Small intestine (tissue), 7 donors: ENCODE measurements around the gene GPR31. TPM values are rescaled to one million over a fixed set of nuclear protein-coding genes. Genes with fewer than 3 reads are reported as not detected.

Source experiments
- DNase-seq, 2 donors: peaks; one replicate each; pipeline versions ENCODE4 v3.0.0 to v3.0.0-alpha.2; 2013
- FAIRE-seq: peaks from 2 replicates; lab custom pipeline; 2012; peaks lifted over from hg19 to GRCh38; lab: Jason Lieb, UNC
- H3K27ac ChIP-seq, 3 donors: one replicate each; pipeline ENCODE4 v1.5.1; 2013; ENCODE audit warnings: low read length in 2 of 3, mild to moderate bottlenecking in 2 of 3, control low read depth in 1 of 3, inconsistent platforms in 1 of 3, low read depth in 1 of 3, moderate library complexity in 1 of 3
- H3K27me3 ChIP-seq, 3 donors: one replicate each; pipeline ENCODE4 v1.6.1; 2013; ENCODE audit warnings: low read length in 3 of 3, inconsistent platforms in 1 of 3; ENCODE audit not compliant: control insufficient read depth in 3 of 3, insufficient read depth in 3 of 3
- H3K36me3 ChIP-seq, 3 donors: one replicate each; pipeline ENCODE4 v1.6.1; 2013; ENCODE audit warnings: low read length in 3 of 3, inconsistent platforms in 1 of 3, low read depth in 1 of 3, mild to moderate bottlenecking in 1 of 3, moderate library complexity in 1 of 3; ENCODE audit not compliant: control insufficient read depth in 3 of 3, insufficient read depth in 2 of 3
- H3K4me1 ChIP-seq, 3 donors: one replicate each; pipeline ENCODE4 v1.6.1; 2013; ENCODE audit warnings: low read length in 2 of 3, inconsistent platforms in 1 of 3, low read depth in 1 of 3, mild to moderate bottlenecking in 1 of 3, moderate library complexity in 1 of 3; ENCODE audit not compliant: control insufficient read depth in 3 of 3, insufficient read depth in 2 of 3
- H3K4me3 ChIP-seq, 3 donors: one replicate each; pipeline ENCODE4 v1.5.1; 2013; ENCODE audit warnings: low read length in 3 of 3, control low read depth in 1 of 3, inconsistent platforms in 1 of 3, low read depth in 1 of 3, mild to moderate bottlenecking in 1 of 3, moderate library complexity in 1 of 3
- H3K9me3 ChIP-seq, 2 donors: one replicate each; pipeline ENCODE4 v1.6.1; 2013; ENCODE audit warnings: low read depth in 1 of 2, low read length in 1 of 2; ENCODE audit not compliant: control insufficient read depth in 2 of 2, insufficient read depth in 1 of 2
- WGBS, 3 donors: extraction: QIAGEN DNeasy Blood & Tissue Kit; methylation state at CpG; one replicate each; pipeline ENCODE4 v1.1.7; 2013; 5-methylcytosine and 5-hydroxymethylcytosine counted together
- polyA plus RNA-seq, 4 donors: library from polyadenylated mRNA; stranded (reverse) in 3 of 4; unstranded in 1 of 4; fragments of 200-250 nt in 3 of 4; fragments of 120-200 nt in 1 of 4; gene quantifications; one replicate each; pipeline versions ENCODE4 v1.2.1 to v1.2.3, GENCODE V29; 2013
- donor health status: healthy with polysubstance abuse.
- donor health status: control.
- donor health status: control.
- donor health status: Bipolar disorder and iron deficiency.
- donor health status: healthy.

Gene GPR31
- polyA plus RNA-seq, 4 donors = 0.35 TPM; not detected in 3

- FAIRE-seq (no peak), DNase-seq (no peak)
- Histone ChIP-seq H3K9me3 (no peaks in the 10 kb centered on the region), H3K4me3 (no peak overlapping the region), H3K27me3 (no peaks in the 10 kb centered on the region), H3K4me1 (no peaks in the 10 kb centered on the region), H3K36me3 (peaks cover 0 to 10% (median 2%) of the 10 kb centered on the region in 3 donors), H3K27ac (no peak overlapping the region)
- WGBS, 3 donors = 85 to 87% (median 87%) methylated on average over 23 of the region's 23 CpGs
These were observed 23.1 kb downstream of the GPR31 start for GRCh38 chr6:167134448-167135328.

- Histone ChIP-seq H3K36me3 (peaks cover 0 to 12% (median 0%) of the 10 kb centered on the region in 3 donors), H3K4me3 (no peak overlapping the region), H3K9me3 (no peaks in the 10 kb centered on the region), H3K27me3 (no peaks in the 10 kb centered on the region), H3K27ac (no peak overlapping the region), H3K4me1 (peaks cover 0 to 8% (median 0%) of the 10 kb centered on the region in 3 donors)
- DNase-seq (no peak), FAIRE-seq (no peak)
- 82 to 86% (median 84%) methylated on average over 32 to 33 of the region's 33 CpGs for WGBS, 3 donors
These were observed 26.8 kb downstream of the GPR31 start for GRCh38 chr6:167130712-167131684.

- Histone ChIP-seq H3K27ac (no peak overlapping the region), H3K9me3 (no peaks in the 10 kb centered on the region), H3K27me3 (no peaks in the 10 kb centered on the region), H3K4me3 (no peak overlapping the region), H3K36me3 (peaks cover 0 to 11% (median 0%) of the 10 kb centered on the region in 3 donors), H3K4me1 (peaks cover 0 to 8% (median 0%) of the 10 kb centered on the region in 3 donors)
- DNase-seq = no peak
- FAIRE-seq = no peak
- WGBS, 3 donors = 69 to 76% (median 74%) methylated on average over 6 of the region's 6 CpGs
These were observed 27.6 kb downstream of the GPR31 start for GRCh38 chr6:167130008-167130677.

- no peak overlapping the region for H3K27ac ChIP-seq
- FAIRE-seq (no peak), DNase-seq (no peak)
- H3K27me3 ChIP-seq = no peaks in the 10 kb centered on the region
- no peaks in the 10 kb centered on the region for H3K9me3 ChIP-seq
- H3K4me1 ChIP-seq = peaks cover 0 to 8% (median 0%) of the 10 kb centered on the region in 3 donors
- no peak overlapping the region for H3K4me3 ChIP-seq
- H3K36me3 ChIP-seq = peaks cover 0 to 5% (median 0%) of the 10 kb centered on the region in 3 donors
- 80 to 86% (median 85%) methylated on average over 4 of the region's 4 CpGs for WGBS, 3 donors
These were observed 28.2 kb downstream of the GPR31 start for GRCh38 chr6:167129562-167129961.

- no peak overlapping the region for H3K27ac ChIP-seq
- WGBS, 3 donors = 81 to 88% (median 86%) methylated on average over 6 of the region's 6 CpGs
- peaks cover 0 to 8% (median 0%) of the 10 kb centered on the region in 3 donors for H3K4me1 ChIP-seq
- H3K36me3 ChIP-seq = peaks cover 0 to 2% (median 0%) of the 10 kb centered on the region in 3 donors
- FAIRE-seq (no peak), DNase-seq (no peak)
- no peak overlapping the region for H3K4me3 ChIP-seq
- no peaks in the 10 kb centered on the region for H3K9me3 ChIP-seq
- H3K27me3 ChIP-seq = no peaks in the 10 kb centered on the region
These were observed 28.6 kb downstream of the GPR31 start for GRCh38 chr6:167129159-167129558.

- 78 to 88% (median 82%) methylated on average over 14 of the region's 14 CpGs for WGBS, 3 donors
- no peaks in the 10 kb centered on the region for H3K9me3 ChIP-seq
- no peaks in the 10 kb centered on the region for H3K27me3 ChIP-seq
- DNase-seq (peak in 1 of 2 donors; percentile 42), FAIRE-seq (no peak)
- peaks cover 0 to 15% (median 5%) of the 10 kb centered on the region in 3 donors for H3K4me1 ChIP-seq
- H3K27ac ChIP-seq = peak overlapping the region in 1 of 3 donors; percentile 15
- H3K4me3 ChIP-seq = no peak overlapping the region
- peaks cover 0 to 2% (median 0%) of the 10 kb centered on the region in 3 donors for H3K36me3 ChIP-seq
These were observed 29.8 kb downstream of the GPR31 start for GRCh38 chr6:167127785-167128531.

GRCh38 chr6:167125855-167126349, 31.9 kb downstream of the GPR31 start:
- no peak overlapping the region for H3K4me3 ChIP-seq
- H3K27ac ChIP-seq = no peak overlapping the region
- no peaks in the 10 kb centered on the region for H3K9me3 ChIP-seq
- no peak for FAIRE-seq
- WGBS, 3 donors = 87 to 95% (median 91%) methylated on average over 3 of the region's 3 CpGs
- no peak for DNase-seq
- H3K27me3 ChIP-seq = no peaks in the 10 kb centered on the region
- H3K36me3 ChIP-seq = peaks cover 0 to 2% (median 0%) of the 10 kb centered on the region in 3 donors
- peaks cover 2 to 29% (median 5%) of the 10 kb centered on the region in 3 donors for H3K4me1 ChIP-seq
